Activated naive CD4-positive, alpha-beta T cell (primary cell): Measurements from ENCODE around the gene FSIP1.
A peak's percentile ranks its signal among the peaks of the same experiment; 100 is the strongest.

Source experiments
- DNase-seq, 4 experiments: peaks; one replicate each; lab custom pipeline; 2025; lab: John Stamatoyannopoulos, UW

FSIP1 gene

DNA sequence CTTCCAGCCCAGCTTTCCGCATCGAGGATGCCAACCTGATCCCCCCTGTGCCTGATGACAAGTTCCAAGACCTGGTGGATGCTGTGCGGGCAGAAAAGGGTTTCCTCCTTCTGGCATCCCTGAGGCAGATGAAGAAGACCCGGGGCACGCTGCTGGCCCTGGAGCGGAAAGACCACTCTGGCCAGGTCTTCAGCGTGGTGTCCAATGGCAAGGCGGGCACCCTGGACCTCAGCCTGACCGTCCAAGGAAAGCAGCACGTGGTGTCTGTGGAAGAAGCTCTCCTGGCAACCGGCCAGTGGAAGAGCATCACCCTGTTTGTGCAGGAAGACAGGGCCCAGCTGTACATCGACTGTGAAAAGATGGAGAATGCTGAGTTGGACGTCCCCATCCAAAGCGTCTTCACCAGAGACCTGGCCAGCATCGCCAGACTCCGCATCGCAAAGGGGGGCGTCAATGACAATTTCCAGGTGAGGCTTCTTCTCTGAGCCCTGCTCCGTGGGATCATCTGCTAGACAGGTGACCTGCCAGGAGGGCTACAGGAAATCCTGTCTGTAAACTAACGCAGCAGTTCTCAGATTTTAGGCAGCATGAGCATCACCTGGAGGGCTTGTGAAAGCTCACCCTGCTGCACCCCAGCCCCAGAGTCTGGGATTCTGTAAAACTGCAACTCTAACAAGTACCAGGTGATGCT, 200.2 kb downstream of the FSIP1 start:
- DNase-seq: no peak

DNA sequence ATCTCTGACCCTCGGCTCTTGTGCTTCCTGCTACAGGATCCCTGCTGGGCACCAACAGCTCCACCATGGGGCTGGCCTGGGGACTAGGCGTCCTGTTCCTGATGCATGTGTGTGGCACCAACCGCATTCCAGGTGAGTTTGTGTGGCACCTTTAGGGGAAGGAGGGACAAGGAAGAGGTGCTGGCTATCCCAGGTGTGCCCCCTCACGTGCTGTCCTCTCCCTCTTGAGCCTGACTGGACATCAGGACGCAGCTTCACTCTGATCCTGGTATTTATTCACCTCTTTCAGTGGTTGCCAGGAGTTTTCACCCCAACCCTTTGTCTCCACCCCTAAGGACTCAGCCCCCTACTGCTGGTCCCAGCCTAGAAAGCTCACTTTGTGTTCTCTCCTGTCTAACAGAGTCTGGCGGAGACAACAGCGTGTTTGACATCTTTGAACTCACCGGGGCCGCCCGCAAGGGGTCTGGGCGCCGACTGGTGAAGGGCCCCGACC, 200.8 kb downstream of the FSIP1 start:
- no peak for DNase-seq

DNA sequence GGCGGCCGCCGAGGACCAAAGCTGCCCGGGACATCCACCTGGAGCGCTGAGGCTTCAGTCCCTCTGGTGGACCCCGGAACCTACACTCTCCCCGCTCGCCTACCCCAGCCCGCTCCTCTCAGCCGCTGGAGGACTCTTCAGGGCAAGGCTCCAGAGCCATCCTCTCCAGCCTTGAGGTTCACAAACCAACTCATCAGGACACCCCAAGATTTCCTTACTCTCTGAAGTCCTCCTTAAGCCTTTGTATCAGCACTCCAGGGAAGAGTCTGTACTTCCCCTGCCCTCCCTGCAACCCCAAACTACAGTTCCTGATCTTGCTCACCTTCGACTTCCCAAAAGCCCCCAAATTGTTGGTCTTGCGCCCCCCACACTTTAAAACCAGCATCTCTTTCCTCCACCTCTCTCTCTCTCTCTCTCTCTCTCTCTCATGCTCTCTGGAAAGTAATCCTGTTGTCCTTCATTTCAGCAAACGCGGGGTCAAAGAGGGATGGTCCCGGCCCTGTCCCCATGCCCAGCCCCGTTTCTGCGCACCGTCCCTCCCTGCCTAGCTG, 201.3 kb downstream of the FSIP1 start:
- DNase-seq: no peak

DNA sequence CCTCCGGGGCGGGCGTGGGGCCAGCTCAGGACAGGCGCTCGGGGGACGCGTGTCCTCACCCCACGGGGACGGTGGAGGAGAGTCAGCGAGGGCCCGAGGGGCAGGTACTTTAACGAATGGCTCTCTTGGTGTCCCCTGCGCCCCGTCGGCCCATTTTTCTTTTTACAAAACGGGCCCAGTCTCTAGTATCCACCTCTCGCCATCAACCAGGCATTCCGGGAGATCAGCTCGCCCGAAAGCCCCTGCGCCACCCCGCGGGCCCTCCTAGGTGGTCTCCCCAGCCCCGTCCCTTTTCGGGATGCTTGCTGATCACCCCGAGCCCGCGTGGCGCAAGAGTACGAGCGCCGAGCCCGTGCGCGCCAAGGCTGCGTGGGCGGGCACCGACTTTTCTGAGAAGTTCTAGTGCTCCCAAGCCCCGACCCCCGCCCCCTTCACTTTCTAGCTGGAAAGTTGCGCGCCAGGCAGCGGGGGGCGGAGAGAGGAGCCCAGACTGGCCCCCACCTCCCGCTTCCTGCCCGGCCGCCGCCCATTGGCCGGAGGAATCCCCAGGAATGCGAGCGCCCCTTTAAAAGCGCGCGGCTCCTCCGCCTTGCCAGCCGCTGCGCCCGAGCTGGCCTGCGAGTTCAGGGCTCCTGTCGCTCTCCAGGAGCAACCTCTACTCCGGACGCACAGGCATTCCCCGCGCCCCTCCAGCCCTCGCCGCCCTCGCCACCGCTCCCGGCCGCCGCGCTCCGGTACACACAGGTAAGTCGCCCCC, 202.0 kb downstream of the FSIP1 start, which contains the start of gene THBS1:
THBS1 (plus strand) TSS at position 595 of the 757 bp plus-strand sequence. CDS start 779 bp downstream, outside the sequence.
- no peak for DNase-seq

DNA sequence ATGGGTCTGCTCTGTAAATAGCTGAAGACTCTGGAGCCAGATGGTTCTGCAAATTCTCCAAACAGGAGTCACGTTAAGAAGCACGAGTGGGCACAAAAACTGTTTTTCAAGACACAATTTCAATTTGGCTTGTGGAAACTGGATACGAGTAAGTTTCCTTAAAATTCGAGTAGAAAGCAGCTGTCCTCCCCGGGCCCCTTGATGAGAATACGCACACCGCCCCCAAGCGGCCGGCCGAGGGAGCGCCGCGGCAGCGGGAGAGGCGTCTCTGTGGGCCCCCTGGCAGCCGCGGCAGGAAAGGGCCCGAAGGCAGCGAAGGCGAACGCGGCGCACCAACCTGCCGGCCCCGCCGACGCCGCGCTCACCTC, 202.5 kb downstream of the FSIP1 start:
- peak; percentile 49 to 67 (median 60) for DNase-seq

DNA sequence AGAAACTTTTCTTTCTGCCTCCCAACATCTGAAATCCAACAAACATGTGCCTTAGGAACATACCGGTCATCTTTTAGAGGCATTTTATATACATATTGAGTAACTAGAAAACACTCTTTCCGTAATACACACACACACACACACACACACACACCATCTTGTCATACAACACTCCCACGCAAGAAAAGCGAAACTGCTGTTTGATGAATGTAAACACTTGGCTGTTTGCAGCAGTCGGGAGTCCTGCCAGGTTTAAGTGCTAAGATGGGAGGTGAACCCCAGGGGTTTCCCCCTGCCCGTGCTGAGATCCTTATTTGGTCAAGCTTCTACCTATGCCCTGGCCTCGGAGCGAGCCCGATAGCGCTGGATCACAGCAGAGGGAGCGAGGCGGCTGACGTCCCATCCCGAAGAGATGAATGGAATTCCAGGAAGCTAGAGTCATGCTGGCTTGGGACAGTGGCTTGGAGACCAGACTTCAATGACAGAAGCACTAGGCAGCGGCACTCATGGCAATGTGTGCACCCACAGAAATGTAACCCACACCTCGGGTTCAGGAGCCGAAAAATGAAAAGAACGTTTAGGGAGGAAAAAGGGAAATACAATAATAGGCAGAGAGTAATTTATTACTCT, 203.0 kb downstream of the FSIP1 start:
- DNase-seq: no peak

DNA sequence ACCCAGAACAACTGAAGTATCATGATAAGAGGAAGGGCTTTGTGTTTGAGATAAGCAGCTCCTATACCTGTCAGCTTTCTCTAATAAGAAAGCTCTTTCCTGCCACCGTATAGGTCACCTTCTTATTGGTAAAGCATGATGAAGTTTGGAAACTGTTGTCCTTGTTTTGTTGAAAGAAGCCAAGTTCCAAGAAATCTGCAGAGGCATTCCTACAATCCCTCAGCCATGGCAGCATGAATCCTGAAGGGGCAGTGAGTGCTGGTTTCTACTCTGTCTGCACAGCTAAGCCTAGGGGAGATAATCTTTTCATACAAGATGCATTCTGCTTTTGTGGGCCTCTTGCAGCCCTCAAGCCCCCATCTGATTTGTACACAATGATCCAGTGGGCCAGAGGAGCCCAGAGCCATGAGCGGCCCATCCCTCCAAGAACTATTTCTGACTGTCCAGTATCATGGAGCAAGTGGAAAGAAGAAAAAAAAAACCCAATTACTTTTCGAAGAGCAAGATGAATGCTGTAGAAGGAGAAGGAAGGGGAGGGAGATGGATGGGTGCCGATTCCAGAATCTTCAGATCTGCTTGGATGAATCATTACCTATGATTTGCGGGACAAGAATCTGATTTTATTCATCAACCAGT, 203.7 kb downstream of the FSIP1 start:
- DNase-seq: no peak

DNA sequence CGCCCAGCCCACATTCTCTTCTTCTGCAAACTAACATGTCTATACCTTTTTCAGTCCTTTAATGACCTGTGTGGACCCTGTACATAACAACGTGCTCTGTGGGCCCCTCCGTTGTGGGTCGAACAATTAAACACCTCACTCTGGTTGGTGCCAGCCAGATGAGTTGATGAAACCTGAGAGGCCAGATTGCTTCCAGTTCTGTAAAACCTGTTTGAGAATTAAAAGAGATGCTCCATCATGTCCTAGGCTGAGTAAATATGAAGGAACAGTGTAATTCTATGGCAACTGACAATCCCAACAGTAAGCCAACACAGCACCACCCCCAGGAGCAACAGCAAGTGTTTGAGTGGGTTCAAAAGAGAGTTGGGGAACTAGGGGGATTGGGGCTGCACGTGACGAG, 207.5 kb downstream of the FSIP1 start:
- no peak for DNase-seq

DNA sequence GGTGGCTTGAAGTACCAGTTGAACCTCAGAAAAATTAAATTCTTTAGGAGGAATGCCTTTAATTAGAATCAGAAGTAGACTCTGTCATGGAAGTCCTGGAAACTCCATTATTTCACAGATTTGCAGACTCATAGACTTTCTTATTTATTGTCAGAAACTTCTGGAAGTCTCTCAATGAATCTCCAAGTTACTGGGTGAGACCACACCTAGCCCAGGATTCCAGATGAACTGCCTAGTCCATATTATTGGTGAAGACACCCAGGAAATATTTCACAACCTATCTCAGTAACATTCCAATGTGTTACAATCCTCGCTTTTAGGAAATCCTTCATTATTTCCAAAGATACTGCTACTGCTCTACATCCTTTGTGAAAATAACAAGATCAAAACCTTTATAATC, 208.2 kb downstream of the FSIP1 start:
- DNase-seq: no peak

DNA sequence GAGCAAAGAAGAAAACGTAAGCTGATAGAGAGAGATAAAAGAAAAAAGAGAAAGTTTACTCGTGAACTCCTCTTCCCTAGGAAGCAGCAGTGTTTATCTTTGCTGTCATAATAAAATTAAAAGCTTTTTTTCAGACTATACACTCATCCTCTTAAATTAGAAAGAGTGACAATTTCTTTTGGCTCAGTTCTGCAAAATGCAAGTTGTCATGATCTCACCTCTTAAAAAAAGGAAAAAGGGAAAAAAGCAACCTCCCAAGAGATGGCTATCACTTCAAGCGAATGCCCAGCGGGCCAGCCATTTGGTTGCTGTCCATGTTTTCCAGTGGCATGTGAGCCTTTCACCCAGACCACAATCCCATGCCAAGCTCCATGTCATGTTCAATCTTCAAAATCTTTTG, 208.8 kb downstream of the FSIP1 start:
- DNase-seq: no peak

DNA sequence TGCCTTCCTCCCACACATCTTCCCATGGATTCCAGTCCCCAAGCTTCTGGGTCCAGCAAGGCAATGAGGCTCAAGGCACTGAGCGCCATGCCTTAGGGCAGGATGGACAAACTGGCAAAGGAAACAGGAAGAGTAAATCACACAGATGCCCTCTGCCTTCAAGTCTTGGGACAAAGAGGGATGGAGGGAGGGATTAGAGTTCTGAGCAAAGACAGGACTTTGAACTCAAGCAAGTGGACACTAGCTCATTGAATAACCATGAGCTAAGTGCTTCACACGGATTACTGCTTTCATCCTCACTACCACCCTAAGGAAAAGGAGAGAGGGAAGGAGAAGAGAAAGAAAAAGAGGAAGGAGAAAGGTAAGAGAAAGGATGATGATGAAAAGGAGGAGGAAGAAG, 209.4 kb downstream of the FSIP1 start:
- DNase-seq: no peak

DNA sequence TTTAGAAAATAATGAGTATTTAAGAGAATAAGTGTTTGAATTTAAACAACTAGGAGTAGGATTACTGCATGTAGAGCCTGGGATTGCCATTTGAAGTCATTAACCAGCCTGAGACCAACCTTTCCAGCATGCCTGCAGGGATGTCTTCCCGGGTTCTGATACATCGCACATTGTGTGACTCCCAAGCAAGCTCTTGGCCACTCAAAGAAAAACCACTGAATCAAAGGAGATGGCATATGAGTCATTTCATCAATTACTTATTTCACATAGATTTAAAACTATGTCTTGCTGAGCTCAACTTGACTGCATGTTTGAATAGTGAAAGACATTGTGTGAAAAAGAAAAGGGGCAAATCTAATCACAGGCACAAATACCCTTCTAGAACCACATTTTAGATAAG, 216.8 kb downstream of the FSIP1 start:
- no peak for DNase-seq

DNA sequence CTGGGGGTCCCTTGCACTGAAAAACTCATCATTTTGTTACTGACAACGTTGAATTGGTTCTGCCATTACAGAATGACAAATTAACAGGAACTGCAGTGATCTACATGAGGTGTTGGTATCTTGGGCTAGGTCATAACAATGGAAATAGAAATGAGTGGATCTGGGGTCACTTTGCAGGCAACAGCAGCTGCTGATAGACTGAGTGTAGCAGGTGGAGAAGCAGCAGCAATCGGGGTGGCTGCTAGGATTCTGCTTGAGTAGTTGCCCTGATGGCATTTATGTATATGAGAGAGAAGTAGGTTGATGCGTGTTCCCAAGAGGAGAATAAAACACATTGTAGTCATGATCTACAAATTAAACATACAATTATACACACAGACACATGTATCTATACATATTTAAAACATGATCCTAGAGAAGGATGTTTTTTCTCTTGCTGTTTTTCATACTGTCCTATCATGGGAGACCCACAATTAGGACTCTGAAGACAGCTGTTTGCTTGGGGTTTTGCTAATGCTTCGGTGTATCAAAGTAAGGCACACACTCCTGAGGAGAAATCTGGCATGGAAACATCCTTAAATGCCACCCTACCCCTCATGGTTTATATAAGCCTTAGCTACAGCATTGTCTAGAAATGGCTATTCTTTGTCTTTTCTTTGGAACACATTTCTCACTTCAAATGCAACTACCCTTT, 217.5 kb downstream of the FSIP1 start:
- no peak for DNase-seq

DNA sequence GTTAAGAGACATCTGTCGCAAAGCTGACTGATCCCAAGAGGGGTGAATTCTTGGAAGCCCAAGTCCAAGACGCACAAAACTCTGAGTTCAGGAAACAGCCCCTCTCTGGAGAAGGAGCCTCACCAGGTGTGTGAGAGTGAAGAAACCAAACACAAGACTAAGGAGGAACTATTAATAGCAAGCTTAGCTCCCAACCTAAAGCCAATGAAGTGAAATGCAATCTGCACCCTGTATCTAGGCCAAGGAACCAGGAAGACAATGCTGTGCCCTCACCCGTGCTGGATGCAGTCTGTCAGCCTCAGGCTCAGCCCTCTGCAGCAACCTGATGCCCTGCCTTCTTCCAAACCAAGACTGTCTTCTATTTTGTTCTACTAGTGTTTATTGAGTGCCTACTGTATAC, 224.2 kb downstream of the FSIP1 start:
- no peak for DNase-seq

DNA sequence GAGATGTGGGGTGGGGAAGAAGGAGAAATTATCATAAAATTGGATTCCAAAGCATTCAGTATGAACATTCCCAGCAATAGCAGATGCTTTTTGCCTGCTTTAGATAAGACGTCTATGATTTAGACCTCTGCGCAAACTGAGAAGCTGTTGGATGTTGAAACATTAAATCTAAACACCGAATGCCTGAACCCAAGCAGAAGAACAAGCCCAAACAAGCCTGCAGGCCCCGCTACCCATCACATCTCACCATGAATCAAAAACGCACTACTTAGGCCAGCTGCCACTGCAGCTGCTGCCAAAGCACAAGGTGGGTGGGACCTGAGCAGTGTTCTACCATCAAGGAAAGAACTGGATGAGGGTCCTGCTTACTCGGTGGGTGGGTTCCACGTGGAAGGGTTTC, 226.2 kb downstream of the FSIP1 start:
- DNase-seq: no peak

DNA sequence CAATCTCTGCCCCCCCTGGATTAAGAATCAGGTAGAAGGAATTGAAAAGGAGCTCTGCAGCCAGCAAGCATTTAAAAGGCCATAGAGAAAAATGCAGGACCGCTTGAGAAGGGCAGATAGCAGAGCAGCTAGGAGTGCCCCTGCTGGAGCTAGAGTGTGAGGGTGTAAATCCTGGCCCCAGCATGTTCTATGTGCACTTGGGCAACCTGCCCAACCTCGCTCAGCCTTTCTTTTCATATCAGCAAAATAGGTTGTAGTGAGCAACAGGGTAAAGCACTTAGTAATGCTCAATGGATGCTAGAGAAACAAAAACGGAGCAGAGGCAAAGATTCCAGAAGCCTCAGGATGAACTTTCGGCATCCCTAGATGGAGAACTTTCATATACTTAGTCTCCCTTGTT, 226.8 kb downstream of the FSIP1 start:
- no peak for DNase-seq

DNA sequence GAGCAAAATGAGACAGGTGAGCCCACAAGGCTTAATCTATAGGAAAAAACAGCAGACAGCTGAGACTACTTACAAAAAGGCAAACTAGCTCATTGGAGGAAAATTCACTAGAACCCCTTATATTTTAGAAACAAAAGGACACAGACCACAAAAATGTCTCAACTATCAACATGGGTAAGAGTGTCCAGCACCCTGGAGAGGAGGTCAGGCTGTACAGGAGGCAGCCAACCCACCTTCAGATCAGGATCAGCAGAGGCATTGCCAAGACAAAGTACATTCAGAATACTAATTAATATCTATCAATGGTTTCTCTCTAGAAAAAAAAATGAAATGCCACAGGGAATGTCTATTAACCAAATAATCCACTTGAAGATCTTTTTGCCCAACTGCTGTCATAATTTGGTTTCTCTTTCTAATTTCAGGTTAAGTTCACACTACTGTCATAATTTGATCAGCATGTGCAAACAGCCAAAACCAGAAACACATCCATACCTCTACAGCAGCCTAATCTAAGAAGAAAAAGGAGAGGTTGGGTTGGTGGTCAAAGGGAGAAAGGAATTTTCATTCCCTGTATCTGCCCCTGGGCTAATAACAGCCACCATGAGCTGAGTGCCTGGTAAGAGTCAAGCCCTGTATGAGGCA, 227.8 kb downstream of the FSIP1 start:
- no peak for DNase-seq

DNA sequence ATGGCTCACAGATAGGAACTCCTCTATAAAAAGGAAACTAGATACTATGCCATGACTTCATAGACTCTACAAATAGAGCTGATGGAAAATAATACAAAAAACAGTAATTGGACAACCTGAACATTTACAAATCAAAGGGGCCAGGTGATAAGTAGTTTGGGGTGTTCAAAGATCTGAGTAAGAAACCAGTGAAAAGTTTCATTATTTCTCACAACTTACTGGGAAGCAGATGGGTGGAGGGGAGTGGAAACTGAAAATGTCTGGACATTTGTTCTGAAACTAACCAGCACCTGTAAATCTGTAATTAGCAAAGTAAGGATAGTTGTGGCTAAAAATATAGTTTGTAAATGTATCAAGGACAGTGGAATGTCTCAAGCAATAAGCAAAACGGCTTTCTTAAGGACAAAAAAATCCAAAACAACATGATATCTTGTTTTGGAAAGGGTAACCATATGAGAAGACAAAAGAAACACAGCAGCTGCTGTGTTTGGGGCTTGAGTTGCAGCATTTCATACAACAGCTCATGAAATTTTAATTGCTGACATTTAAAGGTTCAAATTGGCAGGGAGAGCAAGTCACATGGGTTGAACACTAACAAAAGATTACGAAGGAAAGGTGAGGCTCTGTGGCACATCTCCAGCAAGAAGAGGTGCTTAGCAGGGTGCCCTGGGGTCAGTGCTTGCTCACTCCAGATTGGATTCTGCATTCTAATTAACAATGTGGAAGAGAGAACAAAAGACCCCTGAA, 228.5 kb downstream of the FSIP1 start:
- DNase-seq: no peak

DNA sequence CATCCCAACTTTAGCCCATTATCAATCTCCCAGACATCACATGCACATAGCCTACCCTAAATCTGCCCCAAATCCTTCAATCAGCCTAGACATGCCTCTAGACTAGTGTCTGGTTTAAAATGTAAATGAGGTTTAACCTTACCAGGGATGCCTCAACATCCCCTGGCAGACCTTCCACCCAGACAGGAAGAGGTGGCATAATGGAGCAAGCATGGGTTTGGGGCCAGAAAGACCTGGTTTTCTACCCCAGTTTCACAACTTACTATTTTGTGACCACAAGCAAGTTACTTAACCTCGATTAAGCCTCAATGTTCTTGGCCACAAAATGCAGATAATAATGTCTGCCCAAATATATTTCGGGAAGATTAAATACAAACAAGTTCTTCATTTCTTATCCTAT, 230.1 kb downstream of the FSIP1 start:
- DNase-seq: no peak

DNA sequence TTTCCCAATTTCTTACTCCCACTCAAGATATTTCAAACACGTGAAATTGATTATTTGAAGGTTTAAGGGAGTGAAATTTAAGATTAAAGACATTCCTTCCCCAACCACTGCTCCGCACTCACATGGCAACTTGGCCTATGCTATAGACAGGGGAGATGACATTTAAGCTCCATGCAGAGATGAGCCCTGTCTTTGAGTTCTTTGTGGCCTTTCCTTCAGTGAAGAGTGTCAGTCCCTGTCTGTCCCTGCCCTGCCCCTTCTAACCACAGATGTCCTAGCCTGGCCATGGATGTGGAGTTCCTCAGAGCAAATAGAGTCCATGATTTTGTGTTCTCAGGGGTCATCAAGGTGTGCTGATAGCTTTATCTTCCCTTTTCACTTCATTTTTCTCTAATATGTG, 231.2 kb downstream of the FSIP1 start:
- no peak for DNase-seq
